NB4 (cell line): ENCODE results near the gene SLC12A5.

Experiments used
- DNase-seq: peaks from one replicate; pipeline ENCODE4 v3.0.0; 2010; ENCODE audit warnings: low read depth
- H3K4me3 ChIP-seq: one replicate; pipeline ENCODE4 v1.5.1; 2011; ENCODE audit warnings: mild to moderate bottlenecking, low read depth, low read length, moderate library complexity
- MAX ChIP-seq: IDR thresholded peaks from 2 replicates; pipeline ENCODE4 v1.6.1; 2011; ENCODE audit warnings: low read depth, low read length
- MYC ChIP-seq: IDR thresholded peaks from 2 replicates; pipeline ENCODE4 v1.6.1; 2011; ENCODE audit warnings: low read depth, low read length
- POLR2A ChIP-seq: IDR thresholded peaks from 2 replicates; pipeline ENCODE4 v1.6.1; 2011; ENCODE audit warnings: mild to moderate bottlenecking; ENCODE audit not compliant: insufficient read length; ENCODE audit errors: extremely low read depth
- TF ChIP-seq, protein P1 (sequence below): IDR thresholded peaks from one replicate; pipeline ENCODE4 v1.5.1; 2012; ENCODE audit warnings: low read depth, low read length

The SLC12A5 gene

GRCh38 chr20:46108435-46108841, 79.4 kb downstream of the SLC12A5 start:
- no peak for TF ChIP-seq POLR2A
- no peak for TF ChIP-seq MYC
- TF ChIP-seq, protein P1, sequence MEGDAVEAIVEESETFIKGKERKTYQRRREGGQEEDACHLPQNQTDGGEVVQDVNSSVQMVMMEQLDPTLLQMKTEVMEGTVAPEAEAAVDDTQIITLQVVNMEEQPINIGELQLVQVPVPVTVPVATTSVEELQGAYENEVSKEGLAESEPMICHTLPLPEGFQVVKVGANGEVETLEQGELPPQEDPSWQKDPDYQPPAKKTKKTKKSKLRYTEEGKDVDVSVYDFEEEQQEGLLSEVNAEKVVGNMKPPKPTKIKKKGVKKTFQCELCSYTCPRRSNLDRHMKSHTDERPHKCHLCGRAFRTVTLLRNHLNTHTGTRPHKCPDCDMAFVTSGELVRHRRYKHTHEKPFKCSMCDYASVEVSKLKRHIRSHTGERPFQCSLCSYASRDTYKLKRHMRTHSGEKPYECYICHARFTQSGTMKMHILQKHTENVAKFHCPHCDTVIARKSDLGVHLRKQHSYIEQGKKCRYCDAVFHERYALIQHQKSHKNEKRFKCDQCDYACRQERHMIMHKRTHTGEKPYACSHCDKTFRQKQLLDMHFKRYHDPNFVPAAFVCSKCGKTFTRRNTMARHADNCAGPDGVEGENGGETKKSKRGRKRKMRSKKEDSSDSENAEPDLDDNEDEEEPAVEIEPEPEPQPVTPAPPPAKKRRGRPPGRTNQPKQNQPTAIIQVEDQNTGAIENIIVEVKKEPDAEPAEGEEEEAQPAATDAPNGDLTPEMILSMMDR = no peak
- TF ChIP-seq MAX = no peak
- no peak overlapping the region for H3K4me3 ChIP-seq
- no peak for DNase-seq

- H3K4me3 ChIP-seq = no peak overlapping the region
- no peak for DNase-seq
- TF ChIP-seq POLR2A = no peak
- TF ChIP-seq, protein P1 = no peak
- no peak for TF ChIP-seq MAX
- TF ChIP-seq MYC = no peak
Measured at GRCh38 chr20:46108976-46109375, 80.0 kb downstream of the SLC12A5 start.
